CD4-positive, alpha-beta T cell (primary cell): ENCODE data around the gene CYB5A. TPM values are rescaled to one million over a fixed set of nuclear protein-coding genes. Genes with fewer than 3 reads are reported as not detected.

ENCODE experiments used
- ATAC-seq: fragments of 200-7000 bp; cut with Tn5 transposase; one replicate; pipeline ENCODE4 v1.10.0; 2022; ENCODE audit warnings: mild to moderate bottlenecking; ENCODE audit not compliant: poor library complexity
- CTCF ChIA-PET: fragments of 350-600 bp; sonication (Branson Sonifier 250); formaldehyde crosslinking; loops from one replicate; lab custom pipeline; 2021; ENCODE audit warnings: antibody characterized with exemption, inconsistent platforms; lab: Charles Lee
- POLR2A ChIA-PET: fragments of 350-600 bp; sonication (Branson Sonifier 250); formaldehyde crosslinking; loops from one replicate; lab custom pipeline; 2021; ENCODE audit warnings: antibody characterized with exemption, inconsistent platforms; lab: Charles Lee
- DNase-seq, 14 experiments: peaks; one replicate each; pipeline ENCODE4 v3.0.0-alpha.2; 2013 to 2020; ENCODE audit warnings: mixed read lengths in 2 of 14
- H3K27ac ChIP-seq, 2 donors: one replicate each; pipeline versions ENCODE4 v1.5.1 to v1.7.0; 2013; ENCODE audit warnings: low read length in 2 of 2, low read depth in 1 of 2, mild to moderate bottlenecking in 1 of 2
- H3K27me3 ChIP-seq, 2 experiments: 1 replicate in 1 of 2; 2 replicates in 1 of 2; pipeline versions ENCODE4 v1.6.1 to v1.7.0; 2013; ENCODE audit warnings: low read length in 2 of 2, control low read depth in 1 of 2, mild to moderate bottlenecking in 1 of 2, moderate library complexity in 1 of 2; ENCODE audit not compliant: insufficient read depth in 2 of 2, control insufficient read depth in 1 of 2
- H3K36me3 ChIP-seq: one replicate; pipeline ENCODE4 v1.6.1; 2013; ENCODE audit warnings: low read length, control low read depth; ENCODE audit not compliant: insufficient read depth
- H3K4me1 ChIP-seq: one replicate; pipeline ENCODE4 v1.6.1; 2013; ENCODE audit warnings: low read length, control low read depth; ENCODE audit not compliant: insufficient read depth
- H3K4me3 ChIP-seq: one replicate; pipeline ENCODE4 v1.5.1; 2013; ENCODE audit warnings: mild to moderate bottlenecking, low read length, moderate library complexity
- H3K9me3 ChIP-seq, 2 experiments: 1 replicate in 1 of 2; 2 replicates in 1 of 2; pipeline versions ENCODE4 v1.6.1 to v1.7.0; 2013; ENCODE audit warnings: low read length in 2 of 2, mild to moderate bottlenecking in 2 of 2, control low read depth in 1 of 2, moderate library complexity in 1 of 2; ENCODE audit not compliant: control insufficient read depth in 1 of 2, insufficient read depth in 1 of 2
- H3K27ac Mint-ChIP-seq: one replicate; pipeline ENCODE4 v1.8.0; 2020; ENCODE audit warnings: mixed read lengths
- H3K27me3 Mint-ChIP-seq: one replicate; pipeline ENCODE4 v1.8.0; 2021; ENCODE audit warnings: mixed read lengths
- H3K36me3 Mint-ChIP-seq: one replicate; pipeline ENCODE4 v1.8.0; 2021; ENCODE audit warnings: low read depth, mixed read lengths
- H3K4me1 Mint-ChIP-seq: one replicate; pipeline ENCODE4 v1.8.0; 2021; ENCODE audit warnings: low read depth, mixed read lengths
- H3K4me3 Mint-ChIP-seq: one replicate; pipeline ENCODE4 v1.8.0; 2020; ENCODE audit warnings: mild to moderate bottlenecking, mixed read lengths
- H3K9me3 Mint-ChIP-seq: one replicate; pipeline ENCODE4 v1.8.0; 2020; ENCODE audit warnings: mixed read lengths
- CTCF ChIP-seq: fragments of 200-600 bp; IDR thresholded peaks from one replicate; pipeline ENCODE4 v1.8.0; 2022; ENCODE audit warnings: antibody characterized with exemption, mild to moderate bottlenecking
- intact Hi-C, 2 experiments: fragments of 100-400 bp; cut with DNase I in 1 of 2; cut with micrococcal nuclease in 1 of 2; formaldehyde crosslinking; loops; one replicate each; pipeline versions ENCODE4 v1.15.1 to v1.9.0; 2023 to 2025; cut with DNase I, micrococcal nuclease
- total RNA-seq, 174 experiments: library from RNA in 2 of 174; stranded (reverse) in 2 of 174; gene quantifications; one replicate each; pipeline ENCODE4 v1.2.3 and lab custom pipeline; 2021 to 2026

CYB5A gene
- total RNA-seq, 2 experiments from 2014 or later = 3.7 to 4.1 TPM

DNA sequence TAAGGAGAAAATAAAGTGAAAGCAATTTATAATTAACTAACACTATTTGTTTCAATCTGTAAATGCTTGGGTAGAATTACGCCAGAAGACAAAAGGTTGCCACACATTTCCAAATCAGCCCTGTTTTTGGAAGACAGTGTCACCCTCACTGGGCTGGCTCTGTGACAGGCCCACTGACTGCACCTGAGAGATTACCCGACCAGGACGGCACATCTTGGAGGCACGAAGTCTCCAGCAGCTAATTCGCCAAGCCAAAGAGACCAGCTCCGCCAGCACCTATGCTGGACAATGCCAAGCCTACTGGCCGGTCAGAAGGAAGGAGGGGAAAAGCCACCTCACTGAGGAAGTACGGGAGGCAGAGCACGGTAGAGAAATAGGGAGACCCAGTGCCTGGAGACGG lies 61.9 kb downstream of the CYB5A start:
- no peak for DNase-seq
- ChIA-PET POLR2A (no interaction called here), CTCF (no interaction called here)
- no peak overlapping the region for H3K27ac Mint-ChIP-seq
- ATAC-seq = no peak
- H3K36me3 ChIP-seq = no peaks in the 10 kb centered on the region
- no peak overlapping the region for H3K4me3 ChIP-seq
- no peaks in the 10 kb centered on the region for H3K36me3 Mint-ChIP-seq
- H3K4me1 ChIP-seq = no peaks in the 10 kb centered on the region
- no peaks in the 10 kb centered on the region for H3K27me3 ChIP-seq
- no peak for TF ChIP-seq CTCF
- H3K9me3 Mint-ChIP-seq = no peaks in the 10 kb centered on the region
- no peaks in the 10 kb centered on the region for H3K9me3 ChIP-seq
- intact Hi-C loops = no loop called here
- H3K27me3 Mint-ChIP-seq = peaks cover 7% of the 10 kb centered on the region
- no peak overlapping the region for H3K27ac ChIP-seq
- H3K4me3 Mint-ChIP-seq = no peak overlapping the region
- H3K4me1 Mint-ChIP-seq = no peaks in the 10 kb centered on the region

DNA sequence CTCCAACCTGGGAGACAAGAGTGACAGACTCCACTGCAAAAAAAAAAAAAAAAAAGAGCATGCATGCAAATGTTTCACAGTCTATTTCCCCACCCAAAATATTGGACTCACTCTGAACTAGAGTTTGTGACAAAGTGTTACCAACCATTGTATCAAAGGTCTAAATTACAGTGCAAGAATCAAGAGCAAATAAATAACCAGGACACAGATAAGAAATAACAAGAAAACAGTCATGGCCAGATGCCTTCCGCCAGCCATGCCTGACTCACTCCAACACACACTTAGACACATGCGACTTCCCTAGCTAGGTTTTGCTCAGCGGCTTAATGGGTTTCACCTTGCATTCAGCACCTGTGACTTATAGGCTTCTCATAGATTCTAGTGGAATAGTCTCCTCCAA lies 62.8 kb downstream of the CYB5A start:
- Mint-ChIP-seq H3K27me3 (peaks cover 7% of the 10 kb centered on the region), H3K4me1 (no peaks in the 10 kb centered on the region), H3K4me3 (no peak overlapping the region), H3K36me3 (no peaks in the 10 kb centered on the region), H3K27ac (no peak overlapping the region), H3K9me3 (no peaks in the 10 kb centered on the region)
- DNase-seq = no peak
- ATAC-seq = no peak
- no peak overlapping the region for H3K4me3 ChIP-seq
- H3K4me1 ChIP-seq = no peaks in the 10 kb centered on the region
- no peak for TF ChIP-seq CTCF
- ChIA-PET POLR2A (no interaction called here), CTCF (no interaction called here)
- intact Hi-C loops = no loop called here
- no peak overlapping the region for H3K27ac ChIP-seq
- no peaks in the 10 kb centered on the region for H3K9me3 ChIP-seq
- H3K27me3 ChIP-seq = no peaks in the 10 kb centered on the region
- H3K36me3 ChIP-seq = no peaks in the 10 kb centered on the region

DNA sequence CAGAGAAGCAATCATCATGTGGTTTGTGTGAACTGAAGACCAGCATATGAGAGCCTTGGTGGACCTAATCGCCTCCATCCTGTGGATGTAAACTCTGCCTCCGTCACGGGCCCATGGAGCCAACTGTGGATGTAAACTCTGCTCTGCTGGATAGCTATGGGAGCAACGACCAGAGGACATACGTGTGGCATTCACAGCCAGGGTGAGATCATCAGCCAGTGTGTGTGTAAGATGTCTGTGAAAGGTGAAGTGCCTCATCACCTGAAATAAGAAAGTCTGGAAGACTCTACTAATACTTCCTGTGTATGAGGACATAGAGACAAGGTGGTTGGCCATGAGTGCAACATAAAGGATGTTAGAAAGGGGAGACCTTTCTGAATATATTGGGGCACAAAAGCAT lies 63.5 kb downstream of the CYB5A start:
- TF ChIP-seq CTCF = no peak
- Mint-ChIP-seq H3K4me1 (no peaks in the 10 kb centered on the region), H3K4me3 (no peak overlapping the region), H3K27ac (no peak overlapping the region), H3K27me3 (peaks cover 8% of the 10 kb centered on the region), H3K36me3 (no peaks in the 10 kb centered on the region), H3K9me3 (no peaks in the 10 kb centered on the region)
- Histone ChIP-seq H3K27me3 (no peaks in the 10 kb centered on the region), H3K36me3 (no peaks in the 10 kb centered on the region), H3K9me3 (no peaks in the 10 kb centered on the region), H3K4me3 (no peak overlapping the region), H3K27ac (no peak overlapping the region), H3K4me1 (no peaks in the 10 kb centered on the region)
- no peak for ATAC-seq
- ChIA-PET CTCF (no interaction called here), POLR2A (no interaction called here)
- no peak for DNase-seq
- intact Hi-C loops = no loop called here
